Measurements from ENCODE around the gene PKHD1. TPM values are rescaled to one million over a fixed set of nuclear protein-coding genes. Genes with fewer than 3 reads are reported as not detected.
A peak's percentile ranks its signal among the peaks of the same experiment; 100 is the strongest.

Gene PKHD1, protein sequence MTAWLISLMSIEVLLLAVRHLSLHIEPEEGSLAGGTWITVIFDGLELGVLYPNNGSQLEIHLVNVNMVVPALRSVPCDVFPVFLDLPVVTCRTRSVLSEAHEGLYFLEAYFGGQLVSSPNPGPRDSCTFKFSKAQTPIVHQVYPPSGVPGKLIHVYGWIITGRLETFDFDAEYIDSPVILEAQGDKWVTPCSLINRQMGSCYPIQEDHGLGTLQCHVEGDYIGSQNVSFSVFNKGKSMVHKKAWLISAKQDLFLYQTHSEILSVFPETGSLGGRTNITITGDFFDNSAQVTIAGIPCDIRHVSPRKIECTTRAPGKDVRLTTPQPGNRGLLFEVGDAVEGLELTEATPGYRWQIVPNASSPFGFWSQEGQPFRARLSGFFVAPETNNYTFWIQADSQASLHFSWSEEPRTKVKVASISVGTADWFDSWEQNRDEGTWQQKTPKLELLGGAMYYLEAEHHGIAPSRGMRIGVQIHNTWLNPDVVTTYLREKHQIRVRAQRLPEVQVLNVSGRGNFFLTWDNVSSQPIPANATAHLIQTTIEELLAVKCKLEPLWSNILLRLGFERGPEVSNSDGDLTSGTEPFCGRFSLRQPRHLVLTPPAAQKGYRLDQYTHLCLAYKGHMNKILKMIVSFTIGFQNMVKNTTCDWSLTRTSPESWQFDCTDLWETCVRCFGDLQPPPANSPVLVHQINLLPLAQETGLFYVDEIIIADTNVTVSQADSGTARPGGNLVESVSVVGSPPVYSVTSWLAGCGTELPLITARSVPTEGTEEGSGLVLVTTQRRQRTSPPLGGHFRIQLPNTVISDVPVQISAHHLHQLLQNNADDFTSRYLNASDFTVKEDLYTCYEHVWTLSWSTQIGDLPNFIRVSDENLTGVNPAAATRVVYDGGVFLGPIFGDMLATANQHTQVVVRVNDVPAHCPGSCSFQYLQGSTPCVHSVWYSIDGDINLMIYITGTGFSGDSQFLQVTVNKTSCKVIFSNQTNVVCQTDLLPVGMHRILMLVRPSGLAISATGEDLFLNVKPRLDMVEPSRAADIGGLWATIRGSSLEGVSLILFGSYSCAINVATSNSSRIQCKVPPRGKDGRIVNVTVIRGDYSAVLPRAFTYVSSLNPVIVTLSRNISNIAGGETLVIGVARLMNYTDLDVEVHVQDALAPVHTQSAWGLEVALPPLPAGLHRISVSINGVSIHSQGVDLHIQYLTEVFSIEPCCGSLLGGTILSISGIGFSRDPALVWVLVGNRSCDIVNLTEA (N-terminal part only)
- 0.02 TPM in 1 of 2 replicates, not detected in the other for total RNA-seq (2014; rRNA removed; shearing (Covaris generic))

GRCh38 chr6:52087498-52087999 is at the start of gene PKHD1:
TSS of gene PKHD1 (minus strand) at chr6:52087613. CDS start at chr6:52084933, 2,680 bp downstream.
- DNase-seq (ENCODE audit: low read depth) = peak; percentile 18

DNA sequence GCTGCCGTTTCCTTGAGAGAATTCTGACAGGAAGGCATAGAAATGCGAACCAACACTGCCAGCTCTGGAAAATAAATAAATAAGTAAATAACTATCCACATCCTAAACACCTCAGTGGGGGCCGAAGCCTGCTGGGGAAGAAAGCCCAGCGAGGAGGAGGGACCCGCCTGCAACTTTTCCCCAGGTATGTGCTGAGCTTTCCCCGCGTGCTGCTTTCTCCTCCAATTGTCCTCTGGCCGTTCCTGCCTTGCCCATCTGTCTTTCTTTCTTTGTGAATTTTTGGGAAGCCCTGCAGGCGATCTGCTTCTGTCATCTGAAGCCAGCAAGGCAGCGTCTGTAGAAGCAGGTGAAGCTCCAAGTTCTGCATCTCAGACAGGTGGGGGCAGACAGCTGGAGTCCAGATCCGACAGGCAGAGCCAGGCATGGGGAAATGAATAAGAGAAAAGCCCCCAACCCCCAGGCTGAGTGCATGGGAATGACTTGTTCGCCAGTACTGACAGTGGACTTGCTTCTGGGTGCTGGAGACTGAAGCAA is 49.6 kb upstream of the PKHD1 start:
- no peak for DNase-seq (ENCODE audit: low read depth)

GRCh38 chr6:52136055-52136454 is 48.6 kb upstream of the PKHD1 start:
- no peak for DNase-seq (ENCODE audit: low read depth)

DNA sequence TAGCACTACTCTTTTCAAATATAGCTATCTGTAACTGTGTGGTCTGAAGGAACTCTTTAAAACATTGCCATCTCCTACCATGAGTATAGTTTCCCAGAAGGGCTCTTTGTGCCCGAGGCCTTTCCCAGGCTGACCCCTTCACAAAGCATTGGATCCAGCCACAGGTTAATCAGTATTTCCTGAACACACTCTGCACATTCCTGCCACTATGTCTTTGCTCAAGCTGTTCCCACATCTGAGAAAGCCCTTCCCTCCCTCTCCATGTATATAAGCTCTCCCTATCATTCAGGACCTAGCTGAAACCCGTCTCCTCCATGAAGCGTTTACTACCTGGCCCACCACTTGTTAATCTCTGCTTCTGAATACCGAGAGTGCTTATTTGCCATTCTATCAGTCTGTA is 47.8 kb upstream of the PKHD1 start:
- DNase-seq (ENCODE audit: low read depth) = no peak

- DNase-seq (ENCODE audit: low read depth) = no peak
Observed at GRCh38 chr6:52134011-52134410, 46.6 kb upstream of the PKHD1 start.

DNA sequence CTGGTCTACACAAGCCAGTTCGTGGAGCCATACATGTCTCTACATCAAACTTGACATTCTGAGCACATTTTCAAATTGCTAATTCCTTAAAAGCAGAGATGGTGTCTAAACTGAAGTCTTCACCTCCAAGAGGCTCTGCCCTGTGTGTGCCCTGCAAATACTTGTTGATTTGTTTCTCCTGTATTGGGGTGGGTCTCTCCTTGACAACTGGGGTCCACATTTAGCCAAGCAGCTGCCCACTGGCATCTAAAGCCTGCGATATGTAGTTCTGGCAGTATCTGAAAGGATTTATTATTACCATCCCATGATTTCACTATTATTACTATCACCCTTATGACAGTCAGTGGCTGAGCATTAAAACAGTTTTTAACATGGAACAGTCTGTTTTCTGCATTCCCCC is 45.9 kb upstream of the PKHD1 start:
- DNase-seq (ENCODE audit: low read depth) = no peak

DNA sequence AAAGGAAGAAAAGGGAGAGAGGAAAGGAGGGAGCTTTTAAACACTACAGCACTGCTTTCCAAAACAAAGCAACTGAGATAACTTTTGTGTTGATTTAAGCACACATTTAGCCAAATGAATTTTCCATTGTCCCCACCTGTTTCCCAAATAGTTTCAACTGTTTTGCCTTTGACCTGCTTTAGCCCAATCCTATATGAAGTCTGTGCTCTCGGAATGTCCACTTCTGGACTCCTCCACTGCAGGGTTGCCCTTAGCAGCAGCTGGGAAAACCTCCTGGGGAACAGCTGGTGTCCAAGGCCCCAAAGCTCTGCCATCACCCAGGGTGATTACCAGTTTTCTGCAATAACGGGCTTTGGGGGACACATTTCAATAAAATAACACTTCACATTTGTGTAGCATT is 44.9 kb upstream of the PKHD1 start:
- DNase-seq (ENCODE audit: low read depth) = no peak

GRCh38 chr6:52130440-52130839 is 43.0 kb upstream of the PKHD1 start:
- no peak for DNase-seq (ENCODE audit: low read depth)

- no peak for DNase-seq (ENCODE audit: low read depth)
Observed at GRCh38 chr6:52127957-52128356, 40.5 kb upstream of the PKHD1 start.

DNA sequence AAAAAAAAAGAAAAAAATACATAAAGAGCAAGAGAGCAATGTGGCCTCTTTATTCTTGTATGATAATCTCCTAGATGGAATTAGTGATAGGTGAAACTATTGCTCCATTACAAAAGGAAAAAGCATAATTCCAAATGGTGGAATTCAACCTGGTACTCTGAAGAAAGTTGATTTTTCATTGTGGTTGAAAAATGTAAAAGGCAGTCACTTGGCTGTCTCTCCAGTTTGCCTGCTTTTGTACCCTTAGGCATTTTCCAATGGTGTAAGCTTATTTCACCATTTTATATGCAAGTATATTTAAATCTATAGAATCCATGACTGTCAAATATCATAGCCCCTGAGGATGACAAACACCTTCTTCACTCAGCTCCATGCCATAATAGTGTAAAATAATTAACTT is 38.8 kb upstream of the PKHD1 start:
- no peak for DNase-seq (ENCODE audit: low read depth)

DNA sequence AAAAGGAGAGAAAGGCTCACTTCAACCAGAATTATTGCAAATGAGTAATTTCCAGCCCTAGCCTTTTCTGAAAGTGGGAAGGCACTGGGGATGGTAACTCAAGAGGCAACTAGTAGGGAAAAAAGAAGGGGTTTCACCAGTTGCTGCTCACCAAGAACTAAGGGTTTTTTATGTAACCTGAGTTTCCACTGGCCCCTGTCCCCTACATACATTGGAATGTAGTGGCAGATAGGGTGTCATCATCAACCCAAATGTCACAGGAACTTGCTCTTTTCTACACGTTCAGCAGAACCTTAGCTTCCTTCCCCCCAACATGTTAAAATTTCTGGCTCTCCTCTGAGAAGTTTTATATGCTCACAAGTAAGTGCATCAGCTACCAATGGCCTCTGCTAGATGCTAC is 38.2 kb upstream of the PKHD1 start:
- no peak for DNase-seq (ENCODE audit: low read depth)

GRCh38 chr6:52125139-52125538 is 37.7 kb upstream of the PKHD1 start:
- no peak for DNase-seq (ENCODE audit: low read depth)

GRCh38 chr6:52124126-52125121 is 37.0 kb upstream of the PKHD1 start:
- DNase-seq (ENCODE audit: low read depth) = no peak

DNA sequence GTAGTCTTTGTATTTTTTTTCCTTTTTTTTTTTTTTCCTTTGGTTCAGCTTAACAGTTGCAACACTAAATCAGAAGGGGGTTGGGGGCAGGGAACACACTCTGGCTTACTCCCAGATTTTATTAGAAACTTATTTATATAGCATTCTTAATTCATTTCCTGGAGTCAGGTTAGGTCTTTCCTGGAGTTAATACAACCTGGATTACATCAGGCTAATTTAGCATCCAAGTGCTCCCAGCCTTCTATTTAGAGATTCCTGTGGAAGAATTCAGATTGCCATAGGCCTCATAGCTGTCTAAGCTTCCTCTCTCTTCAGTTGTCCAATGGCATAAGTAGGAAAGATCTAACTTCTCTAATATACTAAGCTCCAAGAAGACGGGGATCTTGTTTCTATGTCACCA is 35.8 kb upstream of the PKHD1 start:
- no peak for DNase-seq (ENCODE audit: low read depth)

DNA sequence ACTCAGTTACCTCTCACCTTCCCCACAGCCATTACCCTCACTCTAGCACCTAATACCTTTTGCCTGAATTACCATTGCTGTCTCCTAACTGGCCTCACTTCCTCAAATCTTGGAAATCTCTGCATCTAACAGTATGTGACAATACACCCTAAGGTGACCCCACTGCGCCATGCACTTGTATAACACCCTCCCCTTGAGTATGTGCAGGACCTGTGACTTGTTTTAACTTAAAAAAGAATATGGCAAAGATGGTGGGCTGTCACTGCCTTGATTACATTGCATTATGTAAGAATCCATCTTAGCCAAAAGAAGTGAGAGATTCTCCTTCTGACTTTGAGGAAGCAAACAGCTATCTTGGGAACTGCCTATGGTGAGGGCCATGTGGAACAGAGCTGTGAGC is 29.9 kb upstream of the PKHD1 start:
- no peak for DNase-seq (ENCODE audit: low read depth)

DNA sequence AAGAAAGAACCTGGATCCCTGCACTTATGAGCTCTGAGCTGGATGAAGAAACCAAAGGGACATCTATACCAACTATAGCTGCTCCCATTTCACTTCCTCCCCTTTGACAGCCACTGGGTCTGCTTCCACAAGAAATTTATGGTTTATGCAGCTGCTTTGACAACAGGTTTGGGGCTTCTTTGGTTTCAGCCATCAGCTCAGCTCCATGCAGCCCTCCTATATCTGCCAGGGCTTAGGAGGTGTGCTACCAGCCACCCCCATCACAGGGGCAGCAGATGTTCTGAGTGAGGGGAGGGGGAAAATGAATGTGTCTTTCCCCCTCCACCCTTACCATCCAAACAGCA is 29.2 kb upstream of the PKHD1 start:
- DNase-seq (ENCODE audit: low read depth) = no peak

DNA sequence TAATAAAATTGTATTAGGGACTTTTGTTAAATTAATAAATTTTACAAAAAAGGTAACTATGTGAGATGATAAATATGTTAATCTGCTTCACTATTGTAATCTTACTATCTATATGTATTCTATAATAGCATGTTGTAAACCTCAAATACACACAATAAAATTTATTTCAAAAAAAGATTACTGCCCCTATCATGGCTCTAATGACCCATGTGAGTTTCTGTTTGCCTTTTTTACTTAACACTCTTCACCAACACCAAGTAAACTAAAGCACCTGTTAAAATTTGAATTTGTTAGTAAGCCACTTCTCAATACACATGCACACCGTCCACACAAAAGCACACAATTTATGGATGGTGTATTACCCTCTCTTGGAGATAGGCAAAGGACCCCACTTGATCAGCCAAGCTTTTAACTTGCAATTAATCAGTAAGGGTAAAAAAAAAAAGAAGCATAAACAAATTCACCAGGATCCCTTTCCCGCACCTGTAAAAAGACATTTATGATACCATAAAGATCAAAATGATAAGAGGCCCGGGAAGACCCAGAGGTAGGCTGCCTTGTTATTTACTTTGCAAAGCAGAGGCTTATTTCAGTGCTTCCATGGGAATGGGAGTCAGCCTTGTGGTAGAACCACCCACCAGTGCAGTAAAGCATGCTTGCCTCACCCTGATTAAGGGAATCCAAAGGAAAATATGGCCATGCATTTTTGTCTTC is 28.6 kb upstream of the PKHD1 start:
- no peak for DNase-seq (ENCODE audit: low read depth)

DNA sequence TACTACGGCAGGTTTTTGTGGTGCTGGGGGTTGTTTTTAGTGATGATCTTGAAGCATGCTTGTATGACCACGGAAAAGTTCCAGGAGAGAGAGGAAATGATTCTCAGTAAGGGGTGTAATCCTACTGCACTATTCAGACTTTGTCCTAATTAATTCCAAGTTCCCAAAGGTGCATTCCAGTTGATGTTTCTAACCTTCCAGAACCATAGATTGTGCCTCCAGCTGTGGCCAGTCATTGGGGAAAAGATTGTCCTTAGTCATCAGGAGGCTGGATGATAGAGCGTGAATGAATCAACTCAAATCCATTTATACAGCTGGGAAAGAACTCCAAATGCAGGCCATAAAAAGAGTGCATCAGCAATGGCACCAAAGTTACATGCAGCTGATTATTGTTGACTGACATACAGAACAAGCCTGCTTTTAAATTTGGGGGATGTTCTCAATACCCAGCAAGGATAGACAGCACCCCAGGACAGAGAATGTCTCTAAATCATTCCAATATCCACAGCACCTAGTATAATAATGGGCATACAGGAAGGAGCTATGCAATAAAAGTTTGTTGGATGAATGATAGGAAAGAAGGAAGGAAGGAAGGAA is 27.8 kb upstream of the PKHD1 start:
- DNase-seq (ENCODE audit: low read depth) = no peak

GRCh38 chr6:52109171-52109571 is 21.8 kb upstream of the PKHD1 start:
- DNase-seq (ENCODE audit: low read depth) = no peak

All from M059J (cell line).